ENCODE results near the gene FCAMR.

Gene FCAMR

GRCh38 chr1:206960676-206961386, 9.4 kb downstream of the FCAMR start:
- DNase-seq: no peak

- no peak for DNase-seq
Observed at GRCh38 chr1:206958144-206958543, 12.1 kb downstream of the FCAMR start.

DNA sequence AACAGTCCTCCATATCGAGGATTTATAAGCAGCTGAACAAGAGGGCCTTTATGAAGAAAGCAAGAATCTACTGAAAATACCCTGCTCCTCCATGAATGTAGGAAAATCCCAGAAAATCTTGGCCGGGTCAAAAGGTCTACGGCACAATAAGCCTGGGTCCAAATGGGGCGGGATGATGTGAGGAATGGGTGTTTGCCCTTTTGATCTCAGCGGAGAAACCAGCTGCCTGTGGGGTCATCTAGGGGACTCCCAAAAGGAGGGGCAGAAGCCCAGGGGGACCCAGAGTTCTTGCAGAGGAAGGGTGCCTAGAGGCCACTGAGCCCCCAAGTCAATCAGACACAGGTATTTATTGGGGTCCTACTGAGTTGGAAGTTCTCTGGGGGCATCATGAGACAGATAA, 12.6 kb downstream of the FCAMR start:
- DNase-seq: no peak

DNA sequence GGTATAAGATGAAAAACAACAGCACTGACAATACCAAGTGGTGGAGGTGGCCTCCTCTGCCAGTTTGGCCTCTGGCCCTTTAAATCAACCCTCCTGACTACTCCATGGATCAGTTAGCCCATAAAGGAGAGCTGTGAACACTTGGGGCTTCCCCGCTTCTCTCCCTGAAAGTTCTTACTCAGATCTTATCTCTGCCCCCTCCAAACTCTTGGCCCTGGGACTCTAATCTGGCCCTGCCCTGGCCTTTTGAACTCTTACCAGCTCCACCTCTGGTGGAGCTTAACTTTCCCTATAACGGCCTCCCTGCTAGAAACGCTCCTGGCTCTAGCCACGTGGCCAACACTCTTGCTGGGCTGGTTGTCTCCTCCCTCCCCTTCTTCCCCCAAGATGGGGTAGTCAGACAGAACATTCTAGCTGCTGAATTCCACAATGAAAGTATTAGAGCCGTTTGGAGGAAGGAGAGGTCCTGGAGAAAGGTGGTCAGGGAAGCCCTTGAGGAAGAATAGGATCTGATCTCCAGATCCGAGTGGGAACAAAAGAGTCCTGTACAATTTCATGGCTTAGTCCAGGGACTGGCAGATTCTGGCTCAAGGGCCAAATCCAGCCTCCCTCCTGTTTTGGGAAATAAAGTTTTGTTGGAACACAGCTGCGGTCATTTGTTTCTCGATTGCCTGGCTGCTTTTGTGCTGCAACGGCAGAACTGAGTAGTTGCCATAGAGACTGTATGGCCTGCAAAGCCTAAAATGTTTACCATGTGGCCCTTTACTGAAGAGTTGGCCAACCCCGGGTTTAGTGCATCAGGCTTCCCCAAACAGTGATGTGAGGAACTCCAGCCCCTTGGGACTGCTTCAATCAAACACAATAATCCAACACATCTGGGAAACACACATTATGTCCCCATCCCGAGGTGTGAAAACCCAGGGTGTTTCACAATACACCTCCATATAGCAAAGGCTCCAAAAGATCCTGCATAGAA, 14.5 kb downstream of the FCAMR start:
- DNase-seq: no peak

- DNase-seq: no peak
Observed at GRCh38 chr1:206954459-206955342, 15.6 kb downstream of the FCAMR start.

GRCh38 chr1:206953626-206954025, 16.6 kb downstream of the FCAMR start:
- DNase-seq: no peak

- no peak for DNase-seq
Observed at GRCh38 chr1:206953126-206953525, 17.1 kb downstream of the FCAMR start.

DNA sequence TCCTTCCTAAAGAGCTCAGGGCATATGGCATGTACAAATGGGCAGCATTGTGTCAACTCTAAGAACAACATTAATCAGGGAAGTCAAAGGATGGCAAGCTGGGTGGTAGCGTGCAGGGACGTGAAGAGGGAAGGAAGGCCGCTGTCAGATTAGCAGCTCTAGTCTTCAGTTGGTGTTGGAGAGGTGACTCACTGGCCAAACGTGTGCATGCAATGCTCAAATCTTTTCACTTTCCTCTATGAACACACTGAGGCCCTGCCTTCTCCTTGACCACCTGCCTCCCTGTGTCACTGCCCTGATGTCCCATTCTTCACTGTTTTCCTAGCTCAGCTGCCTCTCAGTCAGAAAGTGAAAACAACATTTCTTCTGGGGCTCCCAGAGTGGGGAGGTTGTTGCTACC, 18.1 kb downstream of the FCAMR start:
- no peak for DNase-seq

DNA sequence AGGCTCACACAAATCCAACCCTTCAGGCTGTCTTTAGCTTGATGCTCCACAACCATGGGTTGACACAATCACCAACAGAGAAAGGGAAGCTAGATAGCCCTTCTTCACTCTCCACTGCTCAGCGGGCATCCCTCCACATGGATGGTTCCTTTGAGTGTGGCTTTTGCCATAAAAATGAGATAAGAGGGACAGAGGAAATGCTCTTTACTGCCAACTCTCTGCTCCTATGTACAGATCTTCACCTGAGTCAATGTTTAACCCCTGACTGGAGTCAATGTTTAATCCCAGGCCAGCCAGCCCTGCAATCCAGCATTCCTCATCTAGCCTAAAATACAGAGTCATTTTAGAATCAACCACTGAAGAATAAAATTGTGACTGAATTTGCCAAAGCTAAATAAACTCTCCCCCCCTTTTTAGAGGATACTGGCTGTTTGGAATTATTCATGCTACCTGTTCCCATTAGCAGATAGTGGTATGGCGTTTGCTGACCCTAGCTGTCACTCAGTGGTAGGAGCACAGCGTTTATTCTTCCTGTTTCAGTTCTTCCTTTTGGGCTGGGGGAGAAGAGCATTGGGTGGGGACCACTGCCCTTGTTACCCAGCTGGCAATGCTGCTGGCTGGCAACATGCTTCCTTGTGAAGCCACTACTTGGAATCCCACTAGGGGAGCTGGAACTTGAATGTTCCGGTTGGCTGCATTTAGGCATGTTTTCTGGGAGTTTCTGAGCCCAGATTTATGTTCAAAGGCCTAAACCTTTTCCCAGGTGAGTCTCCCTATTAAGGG, 18.8 kb downstream of the FCAMR start:
- DNase-seq: no peak

- no peak for DNase-seq
Observed at GRCh38 chr1:206949641-206950040, 20.6 kb downstream of the FCAMR start.

- DNase-seq: peak in 7 of 51 donors; percentile 5 to 30 (median 13)
Observed at GRCh38 chr1:206949208-206949607, 21.1 kb downstream of the FCAMR start.

GRCh38 chr1:206947255-206947654, 23.0 kb downstream of the FCAMR start:
- no peak for DNase-seq

- no peak for DNase-seq
Observed at GRCh38 chr1:206946261-206946660, 24.0 kb downstream of the FCAMR start, which contains the start of gene PIGR. TSS of gene PIGR (minus strand) at chr1:206946466. CDS start at chr1:206940531, 5,935 bp downstream.

DNA sequence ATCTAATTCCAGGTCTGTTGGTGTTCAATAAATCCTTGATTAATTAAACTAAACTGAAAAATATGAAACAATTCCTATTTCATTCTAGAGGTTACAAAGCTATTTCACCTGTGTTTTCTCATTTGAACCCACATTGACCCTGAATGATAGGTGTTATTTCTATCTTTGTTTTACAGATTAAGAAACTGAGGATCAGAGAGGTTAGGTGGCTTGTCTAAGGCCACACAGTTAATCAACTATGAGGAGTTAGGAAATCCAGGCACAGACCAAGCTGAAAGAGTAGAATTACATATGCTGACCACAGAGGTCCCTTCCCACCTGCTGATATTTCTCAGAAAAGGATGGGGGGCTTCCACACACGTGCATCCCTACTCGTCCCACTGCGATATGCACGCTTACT, 24.5 kb downstream of the FCAMR start:
- no peak for DNase-seq

- DNase-seq: no peak
Observed at GRCh38 chr1:206944703-206945102, 25.6 kb downstream of the FCAMR start.

- no peak for DNase-seq
Observed at GRCh38 chr1:206941766-206942418, 28.4 kb downstream of the FCAMR start.

- DNase-seq: no peak
Observed at GRCh38 chr1:206940588-206940936, 29.7 kb downstream of the FCAMR start.

DNA sequence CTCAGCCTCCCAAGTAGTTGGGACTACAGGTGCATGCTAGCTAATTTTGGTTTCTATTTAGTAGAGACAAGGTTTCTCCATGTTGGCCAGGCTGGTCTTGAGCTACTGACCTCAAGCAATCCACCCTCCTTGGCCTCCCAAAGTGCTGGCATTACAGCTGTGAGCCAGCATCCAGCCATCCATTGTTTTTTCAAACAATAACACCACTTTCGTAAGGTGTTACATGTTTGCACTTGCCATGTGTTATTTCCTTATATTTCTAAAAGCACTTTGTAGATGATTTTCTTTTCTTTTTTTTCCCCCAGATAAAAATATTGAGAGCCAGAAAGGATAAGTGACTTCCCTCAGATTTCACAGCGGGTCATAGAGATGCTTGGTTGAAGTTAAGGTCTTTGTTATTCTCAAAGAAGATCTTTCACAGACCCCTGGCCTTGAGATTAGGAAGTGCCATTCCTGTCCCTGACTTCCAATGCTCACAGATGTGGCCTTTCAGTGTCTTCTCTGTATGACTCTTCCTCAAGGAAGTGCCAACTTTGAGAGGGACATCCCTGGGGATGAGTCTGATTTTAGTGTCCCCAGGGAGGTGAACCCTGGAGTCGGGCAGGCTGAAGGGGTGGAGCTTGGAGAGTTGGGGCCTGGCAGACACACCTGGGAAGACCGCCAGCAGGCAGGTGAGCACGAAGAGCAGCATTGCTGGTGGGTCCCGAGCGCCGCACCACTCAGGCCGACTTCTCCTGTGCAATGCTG, 30.2 kb downstream of the FCAMR start:
- DNase-seq: no peak

DNA sequence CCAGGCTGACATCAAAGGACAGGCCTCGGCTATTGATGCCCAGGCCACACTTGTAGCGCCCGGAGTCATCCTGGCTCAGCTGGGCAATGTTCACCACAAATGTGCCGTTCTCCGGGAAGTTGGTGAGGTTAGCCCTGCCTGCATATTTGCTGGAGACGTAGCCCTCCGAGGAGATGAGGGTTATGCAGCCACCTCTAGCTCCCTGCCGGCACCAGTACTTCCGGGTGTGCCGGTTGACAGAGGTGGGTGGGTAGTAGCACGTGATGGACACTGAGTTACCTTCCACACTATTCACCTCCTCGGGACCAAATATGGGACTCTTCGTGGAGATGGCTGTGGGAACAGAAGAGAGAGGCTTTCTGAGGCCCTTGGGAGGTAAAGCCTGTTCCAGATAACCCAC, 31.1 kb downstream of the FCAMR start:
- no peak for DNase-seq

DNA sequence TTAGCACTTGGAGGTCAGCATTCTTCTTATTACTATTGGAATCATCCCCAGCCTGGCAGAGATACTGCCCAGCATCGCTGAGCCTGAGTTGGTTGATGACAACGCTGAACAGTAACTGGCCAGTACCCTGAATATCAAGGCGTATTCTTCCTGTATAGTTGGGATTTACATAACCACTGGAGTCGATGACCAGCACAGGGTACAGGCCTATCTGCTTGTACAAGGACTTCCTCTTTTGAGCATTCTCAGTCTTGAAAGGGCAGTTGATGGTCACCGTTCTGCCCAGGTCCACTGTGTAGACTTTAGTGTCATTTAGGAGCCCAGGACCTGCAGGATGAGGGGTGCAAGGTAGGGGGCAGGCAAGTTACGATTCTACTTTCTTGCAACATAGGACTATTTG, 32.8 kb downstream of the FCAMR start:
- DNase-seq: no peak

All from hypothalamus (tissue), 51 donors.